DND-41 (cell line): Measurements from ENCODE around the gene SMPD4.
"Not testable (repeated sequence)": the region's sequence is repeated elsewhere in the genome, so short reads cannot be mapped to it uniquely, and the experiment has no call there.

Experiments
- ATAC-seq: fragments of 200-7000 bp; cut with Tn5 transposase; 3 replicates; pipeline ENCODE4 v1.9.1; 2021; ENCODE audit warnings: low read depth; ENCODE audit not compliant: insufficient read depth
- DNase-seq: peaks from one replicate; pipeline ENCODE4 v3.0.0-alpha.2; 2020
- H2AFZ ChIP-seq: 2 replicates; pipeline ENCODE4 v1.6.0; 2012; ENCODE audit warnings: low read depth, low read length
- H3K27ac ChIP-seq: 2 replicates; pipeline ENCODE4 v1.5.1; 2012; ENCODE audit warnings: low read length, inconsistent platforms
- H3K27me3 ChIP-seq: fragments of 200-600 bp; sonication (generic); 2 replicates; pipeline ENCODE4 v1.6.0; 2012; ENCODE audit warnings: low read length, mild to moderate bottlenecking, inconsistent platforms; ENCODE audit not compliant: insufficient read depth, poor library complexity
- H3K36me3 ChIP-seq: 2 replicates; pipeline ENCODE4 v1.5.1; 2012; ENCODE audit warnings: low read length, inconsistent platforms; ENCODE audit not compliant: insufficient read depth
- H3K4me1 ChIP-seq: 2 replicates; pipeline ENCODE4 v1.5.1; 2012; ENCODE audit warnings: mild to moderate bottlenecking, low read length; ENCODE audit not compliant: insufficient read depth
- H3K4me2 ChIP-seq: 2 replicates; pipeline ENCODE4 v1.6.0; 2012; ENCODE audit warnings: mild to moderate bottlenecking, moderate library complexity, low read length, inconsistent platforms; ENCODE audit not compliant: insufficient read depth
- H3K4me3 ChIP-seq, 2 experiments: fragments of 200-600 bp in 1 of 2; shearing (Covaris generic) in 1 of 2; 2 replicates each; pipeline ENCODE4 v1.5.1; 2012 to 2016; ENCODE audit warnings: inconsistent platforms in 2 of 2, low read length in 2 of 2, mild to moderate bottlenecking in 2 of 2, low read depth in 1 of 2, moderate library complexity in 1 of 2
- H3K79me2 ChIP-seq: 2 replicates; pipeline ENCODE4 v1.6.0; 2012; ENCODE audit warnings: low read length, inconsistent platforms; ENCODE audit not compliant: insufficient read depth
- H3K9ac ChIP-seq: 2 replicates; pipeline ENCODE4 v1.6.0; 2012; ENCODE audit warnings: low read depth, mild to moderate bottlenecking, inconsistent platforms, low read length, moderate library complexity
- H3K9me3 ChIP-seq: 2 replicates; pipeline ENCODE4 v1.5.1; 2012; ENCODE audit warnings: low read length, moderate library complexity, mild to moderate bottlenecking, inconsistent platforms; ENCODE audit not compliant: insufficient read depth, severe bottlenecking
- H4K20me1 ChIP-seq: 2 replicates; pipeline ENCODE4 v1.6.0; 2012; ENCODE audit warnings: low read length; ENCODE audit not compliant: insufficient read depth
- CTCF ChIP-seq: IDR thresholded peaks from 2 replicates; pipeline ENCODE4 v1.5.1; 2012; ENCODE audit warnings: borderline replicate concordance, low read length, moderate library complexity, mild to moderate bottlenecking; ENCODE audit not compliant: poor library complexity, severe bottlenecking; ENCODE audit errors: extremely low read depth
- EZH2 ChIP-seq: IDR thresholded peaks from 3 replicates; pipeline ENCODE4 v1.6.1; 2012; ENCODE audit warnings: borderline replicate concordance, low read depth, mild to moderate bottlenecking, moderate library complexity, low read length, inconsistent platforms; ENCODE audit not compliant: severe bottlenecking

SMPD4 gene

DNA sequence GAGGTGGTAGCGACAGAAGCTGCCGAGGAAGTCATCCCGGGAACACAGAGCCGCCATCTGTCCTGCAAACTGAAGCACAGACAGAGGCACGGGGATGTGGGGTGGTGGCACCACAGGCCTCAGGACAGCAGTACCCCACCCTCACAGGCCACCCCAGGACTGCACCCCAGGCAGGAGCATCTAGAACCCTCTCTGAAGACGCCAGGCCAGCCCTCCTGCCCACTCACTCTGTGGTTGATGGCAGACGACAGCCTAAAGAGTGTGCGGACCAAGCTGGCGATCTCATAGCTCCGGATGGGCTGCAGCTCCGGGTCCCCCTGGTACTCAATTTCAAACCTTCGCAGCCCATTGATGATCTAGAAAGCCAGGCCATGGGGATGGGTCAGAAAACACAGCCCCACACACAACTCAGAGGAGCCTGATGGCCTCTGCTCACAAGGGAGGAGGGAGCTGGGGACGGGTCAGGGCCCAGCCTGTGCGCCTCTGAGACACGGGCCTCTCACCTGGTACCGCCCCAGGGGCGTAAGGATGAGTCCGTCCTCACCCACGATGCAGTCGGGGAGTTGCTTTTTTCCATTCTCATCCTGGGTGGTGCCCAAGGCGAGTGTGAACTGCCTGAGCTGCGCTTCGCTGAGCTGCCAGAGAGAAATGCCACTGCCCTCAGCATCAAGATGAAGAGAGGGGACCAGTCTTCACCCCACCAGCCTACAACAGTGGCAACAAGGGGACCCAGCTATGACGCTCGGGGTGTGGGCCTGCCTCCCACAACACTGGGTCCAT is 28.4 kb downstream of the SMPD4 start:
- no peak for ATAC-seq
- Histone ChIP-seq H3K4me2 (no peak overlapping the region), H3K36me3 (peaks cover 59% of the 10 kb centered on the region), H3K79me2 (no peaks in the 10 kb centered on the region), H3K27ac (no peak overlapping the region), H3K9ac (no peak overlapping the region), H3K4me1 (no peaks in the 10 kb centered on the region), H4K20me1 (peaks cover 11% of the 10 kb centered on the region; the same call in 1 of the 2 replicates), H3K27me3 (no peaks in the 10 kb centered on the region), H3K9me3 (no peaks in the 10 kb centered on the region), H2AFZ (no peak overlapping the region), H3K4me3 (no peak overlapping the region)
- no peak for TF ChIP-seq EZH2
- TF ChIP-seq CTCF: no peak
- no peak for DNase-seq

GRCh38 chr2:130152136-130152815 is 29.1 kb downstream of the SMPD4 start:
- DNase-seq, H3K27ac ChIP-seq: not testable (repeated sequence)
- peaks cover 55% of the 10 kb centered on the region for H3K36me3 ChIP-seq

DNA sequence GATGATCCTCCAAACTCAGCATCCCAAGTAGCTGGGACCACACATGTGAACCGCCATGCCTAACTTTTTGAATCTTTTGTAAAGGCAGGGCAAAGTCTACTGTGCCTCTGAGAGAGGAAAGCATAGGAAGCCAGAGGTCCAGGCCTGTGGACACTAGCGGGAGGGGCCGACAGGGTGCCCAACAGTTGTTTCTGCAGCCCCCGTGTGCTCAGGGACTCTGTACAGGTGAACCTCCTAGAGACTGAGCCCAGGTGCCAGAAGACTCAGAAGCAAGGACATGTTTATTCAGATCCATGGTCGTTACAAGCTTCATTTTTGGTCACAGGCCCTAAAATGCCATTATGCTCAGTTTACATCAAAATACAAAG is 30.3 kb downstream of the SMPD4 start:
- not testable (repeated sequence) for H3K9ac ChIP-seq, DNase-seq, ATAC-seq, H3K9me3 ChIP-seq, H4K20me1 ChIP-seq, H3K27me3 ChIP-seq, H3K4me3 ChIP-seq, H3K4me1 ChIP-seq, H2AFZ ChIP-seq, H3K79me2 ChIP-seq, H3K4me2 ChIP-seq, H3K27ac ChIP-seq
- peaks cover 48% of the 10 kb centered on the region for H3K36me3 ChIP-seq

More at GRCh38 chr2:130152136-130152815, 29.1 kb downstream of the SMPD4 start:
- H2AFZ ChIP-seq, ATAC-seq, H4K20me1 ChIP-seq, H3K27me3 ChIP-seq, H3K9ac ChIP-seq, H3K79me2 ChIP-seq, H3K9me3 ChIP-seq, H3K4me2 ChIP-seq, H3K4me3 ChIP-seq, H3K4me1 ChIP-seq: not testable (repeated sequence)

DNA sequence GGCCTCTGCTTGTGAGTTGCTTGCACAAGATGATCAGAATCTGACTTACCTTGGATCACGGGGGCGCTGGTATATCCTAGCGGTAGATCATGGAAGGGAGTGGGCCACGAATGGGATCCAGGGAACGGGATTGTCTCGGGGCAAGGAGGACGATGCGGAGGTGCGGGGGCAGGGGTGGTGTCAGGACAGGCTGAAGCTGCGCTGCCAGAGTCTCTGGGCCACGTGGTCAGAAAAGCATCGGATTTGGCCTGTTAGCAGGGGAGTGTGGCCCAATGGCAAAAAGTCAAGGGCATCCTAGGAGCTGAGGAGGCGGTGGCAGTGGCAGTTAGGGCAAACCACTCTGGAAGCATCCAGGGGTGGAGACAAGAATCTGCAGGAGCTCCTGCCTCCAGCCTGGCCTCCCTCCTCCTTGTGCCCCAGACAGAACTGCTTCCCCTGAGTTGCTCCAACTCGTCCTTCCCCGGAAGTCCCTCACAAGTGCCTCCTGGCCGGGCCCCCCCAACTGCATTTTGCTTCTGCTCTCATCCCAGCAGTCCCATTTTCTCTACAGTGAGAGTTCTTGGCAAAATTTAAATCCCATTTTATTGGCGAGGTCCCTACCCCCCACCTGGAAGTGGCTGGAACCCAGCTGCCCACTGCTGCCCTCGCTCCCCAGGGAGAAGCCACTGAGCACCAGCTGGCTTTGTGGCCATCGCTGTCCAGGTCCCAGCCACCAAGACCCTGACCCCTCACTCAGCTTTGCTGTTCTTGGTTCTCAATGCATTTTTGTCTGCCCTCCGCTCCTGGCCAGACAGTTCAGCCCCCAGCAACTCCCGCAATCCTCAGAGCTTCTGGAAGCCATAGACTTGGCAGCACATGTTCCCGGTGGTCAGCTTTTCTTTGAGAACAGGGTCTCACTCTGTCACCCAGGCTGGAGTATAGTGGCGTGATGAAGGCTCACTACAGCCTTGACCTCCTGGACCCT is 30.9 kb downstream of the SMPD4 start:
- H3K4me2 ChIP-seq: no peak overlapping the region
- H2AFZ ChIP-seq: no peak overlapping the region
- DNase-seq (no peak), ATAC-seq (peak; percentile 32; the same call in 2 of the 3 replicates)
- no peaks in the 10 kb centered on the region for H3K9me3 ChIP-seq
- H3K4me1 ChIP-seq: no peaks in the 10 kb centered on the region
- H3K27me3 ChIP-seq: no peaks in the 10 kb centered on the region
- no peaks in the 10 kb centered on the region for H3K79me2 ChIP-seq
- H4K20me1 ChIP-seq: peaks cover 7% of the 10 kb centered on the region; the same call in 1 of the 2 replicates
- peaks cover 42% of the 10 kb centered on the region for H3K36me3 ChIP-seq
- no peak overlapping the region for H3K27ac ChIP-seq
- no peak for TF ChIP-seq EZH2
- no peak for TF ChIP-seq CTCF
- H3K9ac ChIP-seq: no peak overlapping the region
- no peak overlapping the region for H3K4me3 ChIP-seq

DNA sequence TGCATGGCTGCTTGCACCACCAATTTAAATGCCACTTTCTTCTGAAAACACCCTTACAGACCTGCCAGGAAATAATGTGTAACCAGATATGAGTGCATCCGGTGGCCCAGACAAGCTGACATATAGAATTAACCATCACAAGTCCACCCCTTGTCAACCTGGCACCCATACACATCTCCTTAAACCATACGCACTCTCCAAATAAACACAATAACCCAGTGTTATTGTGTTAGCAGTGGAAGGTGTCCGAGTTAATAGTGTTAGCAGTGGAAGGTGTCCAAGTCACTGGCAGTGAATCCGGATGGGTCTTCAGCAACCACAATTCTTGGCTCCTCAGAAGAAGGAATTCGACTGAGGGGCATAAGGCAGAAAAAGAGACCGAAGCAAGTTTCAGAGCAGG is 32.9 kb downstream of the SMPD4 start:
- H4K20me1 ChIP-seq, H3K27ac ChIP-seq, H3K9ac ChIP-seq, H3K79me2 ChIP-seq, H2AFZ ChIP-seq, H3K27me3 ChIP-seq, H3K4me3 ChIP-seq, ATAC-seq, H3K4me1 ChIP-seq, H3K9me3 ChIP-seq, H3K4me2 ChIP-seq, DNase-seq: not testable (repeated sequence)
- H3K36me3 ChIP-seq: peaks cover 23% of the 10 kb centered on the region

GRCh38 chr2:130145006-130145414 is 36.4 kb downstream of the SMPD4 start, which contains the start of gene CCDC74B:
Gene CCDC74B, minus strand, starts transcription at chr2:130145112. Its CDS starts 116 bp downstream, at chr2:130144996.
- not testable (repeated sequence) for H2AFZ ChIP-seq, H3K4me3 ChIP-seq, H3K27me3 ChIP-seq, H3K79me2 ChIP-seq, H3K9me3 ChIP-seq, DNase-seq, H3K4me1 ChIP-seq, H3K4me2 ChIP-seq, H3K36me3 ChIP-seq, H3K9ac ChIP-seq, H3K27ac ChIP-seq, H4K20me1 ChIP-seq
- ATAC-seq: peak; percentile 64
